Sigmoid colon (tissue), 4 donors: ENCODE data around the gene SRP72.

Experiments used
- CTCF ChIP-seq, 4 experiments: fragments of 450-650 bp in 3 of 4; fragments of 200-600 bp in 1 of 4; IDR thresholded peaks; one replicate each; pipeline ENCODE4 v1.5.1; 2016 to 2019; ENCODE audit warnings: antibody characterized with exemption in 4 of 4, mild to moderate bottlenecking in 3 of 4, moderate library complexity in 2 of 4
- EP300 ChIP-seq, 4 donors: sonication (generic); formaldehyde crosslinking; IDR thresholded peaks; one replicate each; pipeline ENCODE4 v1.6.1; 2017; ENCODE audit warnings: antibody characterized with exemption in 4 of 4
- POLR2A ChIP-seq, 2 donors: fragments of 450-650 bp; IDR thresholded peaks; one replicate each; pipeline ENCODE4 v1.6.1; 2016; ENCODE audit warnings: antibody characterized with exemption in 2 of 2, mild to moderate bottlenecking in 2 of 2, moderate library complexity in 2 of 2

GRCh38 chr4:56480691-56481090 is 13.3 kb downstream of the SRP72 start:
- TF ChIP-seq CTCF (IDR thresholded peaks at IDR 0.05) (no peak), POLR2A (IDR thresholded peaks at IDR 0.05) (no peak), EP300 (IDR thresholded peaks at IDR 0.05) (no peak)
